ENCODE data around the gene ARID5A. TPM values are rescaled to one million over a fixed set of nuclear protein-coding genes. Genes with fewer than 3 reads are reported as not detected.

Gene ARID5A
- total and polyA plus RNA-seq, 2 of the 13 experiments (the other 11 are each of a cell fraction or from before 2014, with no cell fraction given): 6.0 to 9.5 TPM

DNA sequence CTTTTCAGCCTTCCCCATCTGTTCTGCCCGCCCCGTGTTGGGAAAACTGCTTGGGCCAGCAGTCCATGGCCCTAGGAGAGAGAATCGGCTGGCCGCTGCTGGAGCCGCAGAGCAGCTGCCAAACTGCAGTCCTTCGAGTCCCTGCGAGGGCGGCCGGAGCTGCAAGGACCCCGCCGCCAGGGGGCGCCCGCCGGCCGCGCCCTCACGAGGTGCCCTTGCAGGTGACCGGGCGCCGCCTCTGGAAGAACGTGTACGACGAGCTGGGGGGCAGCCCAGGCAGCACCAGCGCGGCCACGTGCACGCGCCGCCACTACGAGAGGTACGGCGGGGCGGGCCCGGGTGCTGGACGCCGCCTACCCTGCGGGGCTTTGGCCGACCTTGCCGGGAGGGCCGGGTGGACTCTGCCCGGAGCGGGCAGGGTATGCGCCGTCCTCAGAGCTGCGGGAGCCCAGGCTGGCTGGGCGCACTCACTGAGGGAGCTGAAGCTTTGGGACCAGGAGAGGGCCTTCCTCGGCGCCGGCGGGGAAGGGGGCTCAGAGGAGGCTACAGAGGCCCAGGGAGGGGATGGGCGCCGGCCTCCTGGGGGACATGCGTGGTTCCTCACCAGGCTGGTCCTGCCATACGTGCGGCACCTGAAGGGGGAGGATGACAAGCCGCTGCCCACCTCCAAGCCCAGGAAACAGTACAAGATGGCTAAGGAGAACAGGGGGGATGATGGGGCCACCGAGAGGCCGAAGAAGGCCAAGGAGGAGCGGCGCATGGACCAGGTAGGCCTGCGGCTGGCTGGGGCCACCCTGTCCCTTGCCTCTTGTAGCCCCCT lies 13.6 kb downstream of the ARID5A start (continued):
- TF ChIP-seq JARID2 (CRISPR knock-in tag; IDR thresholded peaks at IDR 0.05; ENCODE audit: insufficient replicate concordance) (no peak), THAP7 (CRISPR knock-in tag; IDR thresholded peaks at IDR 0.05) (peak; percentile 38; the same call in 1 of the 2 replicates), YEATS2 (CRISPR knock-in tag; IDR thresholded peaks at IDR 0.05; ENCODE audit: borderline replicate concordance) (peak; percentile 88), NCOA2 (CRISPR knock-in tag; IDR thresholded peaks at IDR 0.05) (peak; percentile 51; the same call in 1 of the 2 replicates), ZNF563 (CRISPR knock-in tag; IDR thresholded peaks at IDR 0.05) (peak; percentile 83; the same call in 1 of the 2 replicates), ZSCAN31 (CRISPR knock-in tag; IDR thresholded peaks at IDR 0.05; ENCODE audit: low read depth) (peak; percentile 83; the same call in 1 of the 2 replicates), BRCA1 (CRISPR knock-in tag; IDR thresholded peaks at IDR 0.05) (peak; percentile 95), NFE2 (CRISPR knock-in tag; IDR thresholded peaks at IDR 0.05) (no peak), ATM (IDR thresholded peaks at IDR 0.05; ENCODE audit: borderline replicate concordance) (no peak), ARHGAP35 (CRISPR knock-in tag; IDR thresholded peaks at IDR 0.05; ENCODE audit: borderline replicate concordance) (peak; percentile 96; the same call in 1 of the 2 replicates), NFIC (IDR thresholded peaks at IDR 0.05; ENCODE audit: low read length) (no peak), ISX (CRISPR knock-in tag; conservative IDR thresholded peaks at IDR 0.05) (no peak; the same call in 1 of the 2 replicates), ZSCAN22 (CRISPR knock-in tag; IDR thresholded peaks at IDR 0.05) (no peak), ZNF646 (CRISPR knock-in tag; IDR thresholded peaks at IDR 0.05) (no peak)
- TF ChIP-seq, protein P1, sequence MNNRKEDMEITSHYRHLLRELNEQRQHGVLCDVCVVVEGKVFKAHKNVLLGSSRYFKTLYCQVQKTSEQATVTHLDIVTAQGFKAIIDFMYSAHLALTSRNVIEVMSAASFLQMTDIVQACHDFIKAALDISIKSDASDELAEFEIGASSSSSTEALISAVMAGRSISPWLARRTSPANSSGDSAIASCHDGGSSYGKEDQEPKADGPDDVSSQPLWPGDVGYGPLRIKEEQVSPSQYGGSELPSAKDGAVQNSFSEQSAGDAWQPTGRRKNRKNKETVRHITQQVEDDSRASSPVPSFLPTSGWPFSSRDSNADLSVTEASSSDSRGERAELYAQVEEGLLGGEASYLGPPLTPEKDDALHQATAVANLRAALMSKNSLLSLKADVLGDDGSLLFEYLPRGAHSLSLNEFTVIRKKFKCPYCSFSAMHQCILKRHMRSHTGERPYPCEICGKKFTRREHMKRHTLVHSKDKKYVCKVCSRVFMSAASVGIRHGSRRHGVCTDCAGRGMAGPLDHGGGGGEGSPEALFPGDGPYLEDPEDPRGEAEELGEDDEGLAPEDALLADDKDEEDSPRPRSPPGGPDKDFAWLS (CRISPR knock-in tag; IDR thresholded peaks at IDR 0.05; ENCODE audit: borderline replicate concordance): no peak
- TF ChIP-seq, protein P2, sequence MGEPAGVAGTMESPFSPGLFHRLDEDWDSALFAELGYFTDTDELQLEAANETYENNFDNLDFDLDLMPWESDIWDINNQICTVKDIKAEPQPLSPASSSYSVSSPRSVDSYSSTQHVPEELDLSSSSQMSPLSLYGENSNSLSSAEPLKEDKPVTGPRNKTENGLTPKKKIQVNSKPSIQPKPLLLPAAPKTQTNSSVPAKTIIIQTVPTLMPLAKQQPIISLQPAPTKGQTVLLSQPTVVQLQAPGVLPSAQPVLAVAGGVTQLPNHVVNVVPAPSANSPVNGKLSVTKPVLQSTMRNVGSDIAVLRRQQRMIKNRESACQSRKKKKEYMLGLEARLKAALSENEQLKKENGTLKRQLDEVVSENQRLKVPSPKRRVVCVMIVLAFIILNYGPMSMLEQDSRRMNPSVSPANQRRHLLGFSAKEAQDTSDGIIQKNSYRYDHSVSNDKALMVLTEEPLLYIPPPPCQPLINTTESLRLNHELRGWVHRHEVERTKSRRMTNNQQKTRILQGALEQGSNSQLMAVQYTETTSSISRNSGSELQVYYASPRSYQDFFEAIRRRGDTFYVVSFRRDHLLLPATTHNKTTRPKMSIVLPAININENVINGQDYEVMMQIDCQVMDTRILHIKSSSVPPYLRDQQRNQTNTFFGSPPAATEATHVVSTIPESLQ (CRISPR knock-in tag; conservative IDR thresholded peaks at IDR 0.05): no peak
